ENCODE data around the gene COL4A2.

Gene COL4A2

GRCh38 chr13:110413016-110413675 is 106.1 kb downstream of the COL4A2 start:
- FAIRE-seq = no peak
- no peak for DNase-seq (ENCODE audit: insufficient read length, low spot score)

- FAIRE-seq = no peak
Observed at GRCh38 chr13:110413676-110414040, 106.6 kb downstream of the COL4A2 start.

GRCh38 chr13:110414283-110414682 is 107.2 kb downstream of the COL4A2 start:
- DNase-seq (ENCODE audit: insufficient read length, low spot score) = no peak
- no peak for FAIRE-seq

More at GRCh38 chr13:110413676-110414040, 106.6 kb downstream of the COL4A2 start:
- DNase-seq (ENCODE audit: insufficient read length, low spot score) = no peak

DNA sequence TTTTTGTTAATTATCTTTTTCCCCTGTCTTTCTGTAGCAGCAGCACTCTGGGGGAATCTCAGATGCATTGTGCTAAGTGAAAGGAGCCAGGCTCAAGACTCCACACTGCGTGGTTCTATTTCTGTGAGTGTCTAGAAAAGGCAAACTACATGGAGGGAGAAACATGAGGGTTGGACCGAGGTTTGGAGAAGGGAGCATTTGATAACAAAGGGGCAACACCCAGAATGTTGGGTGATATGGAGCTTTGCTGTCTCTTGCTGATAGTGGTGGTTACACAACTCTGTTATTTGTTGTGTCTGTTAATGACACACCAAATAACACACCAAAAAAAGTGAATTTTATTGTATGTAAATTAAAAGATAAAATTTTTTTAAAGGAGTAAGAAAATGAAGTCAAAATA is 107.8 kb downstream of the COL4A2 start:
- FAIRE-seq (no peak), DNase-seq (ENCODE audit: insufficient read length, low spot score) (no peak)

- FAIRE-seq (no peak), DNase-seq (ENCODE audit: insufficient read length, low spot score) (no peak)
Observed at GRCh38 chr13:110415669-110416068, 108.6 kb downstream of the COL4A2 start.

- DNase-seq (ENCODE audit: insufficient read length, low spot score) = no peak
- FAIRE-seq = no peak
Observed at GRCh38 chr13:110416131-110417025, 109.3 kb downstream of the COL4A2 start.

DNA sequence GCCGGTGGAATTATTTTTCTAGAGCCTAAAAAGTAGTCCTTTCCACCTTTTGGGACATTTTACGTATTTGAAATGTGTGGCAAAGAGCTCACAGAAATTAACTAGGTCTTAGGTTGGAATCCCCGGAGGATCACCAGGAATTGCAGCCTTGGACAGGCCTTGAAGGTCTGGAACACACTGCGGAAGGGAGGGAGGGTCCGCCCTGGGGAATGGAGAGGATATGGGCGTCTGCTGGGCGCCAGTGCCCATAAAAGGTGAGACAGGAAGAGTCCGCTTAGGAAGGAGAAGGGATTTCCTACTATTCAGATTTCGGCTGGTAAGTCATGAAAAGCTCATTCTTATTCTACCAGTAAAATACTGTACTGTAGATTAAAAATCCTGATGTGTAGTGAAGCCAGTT is 111.9 kb downstream of the COL4A2 start:
- no peak for FAIRE-seq
- no peak for DNase-seq (ENCODE audit: insufficient read length, low spot score)

GRCh38 chr13:110419381-110419791 is 112.3 kb downstream of the COL4A2 start:
- FAIRE-seq (no peak), DNase-seq (ENCODE audit: insufficient read length, low spot score) (no peak)

GRCh38 chr13:110419946-110420345 is 112.9 kb downstream of the COL4A2 start:
- no peak for FAIRE-seq
- DNase-seq (ENCODE audit: insufficient read length, low spot score) = no peak

DNA sequence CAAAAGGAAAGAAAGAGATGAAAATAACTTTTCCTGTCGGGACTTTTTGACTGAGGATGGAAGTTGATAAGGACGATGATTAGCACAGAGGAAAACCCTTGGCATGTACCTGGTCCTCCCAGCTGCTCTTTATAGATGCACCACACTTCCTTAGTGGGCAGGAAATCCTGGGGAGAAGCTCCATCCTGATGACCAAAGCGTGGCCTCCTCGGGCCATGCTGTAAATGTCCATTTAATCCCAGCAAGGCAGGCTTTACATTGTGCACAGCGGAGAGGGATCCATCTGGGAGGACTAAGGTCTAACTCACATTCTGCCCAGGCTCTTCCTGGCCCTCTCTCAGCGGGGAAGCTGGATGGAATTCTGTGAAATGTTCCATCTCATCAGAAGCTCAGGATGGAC is 113.5 kb downstream of the COL4A2 start:
- FAIRE-seq (no peak), DNase-seq (ENCODE audit: insufficient read length, low spot score) (no peak)

DNA sequence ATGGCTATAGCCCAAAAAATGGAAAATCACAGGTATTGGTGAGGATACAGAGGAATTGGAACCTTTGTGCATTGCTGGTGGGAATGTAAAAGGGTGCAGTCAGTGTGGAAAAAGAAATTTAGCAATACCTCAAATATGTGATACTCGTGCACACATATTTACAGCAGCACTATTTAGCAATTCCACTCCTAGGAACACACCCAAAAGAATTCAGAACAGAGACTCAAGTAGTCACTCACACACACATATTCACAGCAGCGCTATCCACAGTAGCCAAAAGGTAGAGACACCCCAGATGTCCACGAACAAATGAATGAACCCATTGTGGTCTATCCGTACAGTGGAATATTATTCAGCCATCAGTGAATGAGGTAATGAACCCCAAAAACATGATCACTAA is 114.0 kb downstream of the COL4A2 start:
- DNase-seq (ENCODE audit: insufficient read length, low spot score) (no peak), FAIRE-seq (no peak)

- DNase-seq (ENCODE audit: insufficient read length, low spot score) = no peak
- no peak for FAIRE-seq
Observed at GRCh38 chr13:110421696-110422385, 114.8 kb downstream of the COL4A2 start.

DNA sequence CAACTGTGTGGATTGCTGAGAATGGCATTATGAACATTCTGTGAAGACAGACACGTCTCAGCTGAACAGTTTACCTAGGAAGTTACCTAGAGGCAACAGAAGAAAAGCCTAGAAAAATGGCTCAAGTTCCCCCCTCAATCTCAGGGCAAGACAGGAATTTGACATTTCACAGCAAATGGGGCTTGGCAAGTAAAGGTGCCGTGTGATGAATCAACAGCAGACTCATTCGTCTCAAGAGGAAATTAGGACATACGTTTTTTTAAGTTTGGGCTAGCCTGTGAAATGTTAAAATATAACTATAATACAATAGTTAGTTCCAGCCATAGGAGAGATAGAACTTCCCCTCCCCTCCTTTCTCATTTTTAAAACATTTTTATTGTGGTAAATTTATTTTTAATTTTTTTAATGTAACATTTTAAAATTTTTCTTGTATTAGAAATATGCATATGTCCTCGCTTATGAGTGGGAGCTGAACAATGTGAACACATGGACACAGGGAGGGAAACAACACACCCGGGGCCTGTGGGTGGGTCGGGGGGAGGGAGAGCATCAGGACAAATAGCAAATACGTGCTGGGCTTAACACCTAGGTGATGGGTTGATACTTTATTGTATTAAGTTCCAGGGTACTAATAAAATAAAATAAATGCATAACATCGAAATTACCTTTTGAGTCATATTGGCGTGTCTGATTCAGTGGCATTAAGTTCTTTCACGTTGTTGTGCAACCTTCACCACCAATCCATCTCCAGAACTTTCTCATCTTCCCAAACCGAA is 116.0 kb downstream of the COL4A2 start:
- FAIRE-seq (no peak), DNase-seq (ENCODE audit: insufficient read length, low spot score) (no peak)

GRCh38 chr13:110423689-110424302 is 116.7 kb downstream of the COL4A2 start:
- FAIRE-seq (no peak), DNase-seq (ENCODE audit: insufficient read length, low spot score) (no peak)

DNA sequence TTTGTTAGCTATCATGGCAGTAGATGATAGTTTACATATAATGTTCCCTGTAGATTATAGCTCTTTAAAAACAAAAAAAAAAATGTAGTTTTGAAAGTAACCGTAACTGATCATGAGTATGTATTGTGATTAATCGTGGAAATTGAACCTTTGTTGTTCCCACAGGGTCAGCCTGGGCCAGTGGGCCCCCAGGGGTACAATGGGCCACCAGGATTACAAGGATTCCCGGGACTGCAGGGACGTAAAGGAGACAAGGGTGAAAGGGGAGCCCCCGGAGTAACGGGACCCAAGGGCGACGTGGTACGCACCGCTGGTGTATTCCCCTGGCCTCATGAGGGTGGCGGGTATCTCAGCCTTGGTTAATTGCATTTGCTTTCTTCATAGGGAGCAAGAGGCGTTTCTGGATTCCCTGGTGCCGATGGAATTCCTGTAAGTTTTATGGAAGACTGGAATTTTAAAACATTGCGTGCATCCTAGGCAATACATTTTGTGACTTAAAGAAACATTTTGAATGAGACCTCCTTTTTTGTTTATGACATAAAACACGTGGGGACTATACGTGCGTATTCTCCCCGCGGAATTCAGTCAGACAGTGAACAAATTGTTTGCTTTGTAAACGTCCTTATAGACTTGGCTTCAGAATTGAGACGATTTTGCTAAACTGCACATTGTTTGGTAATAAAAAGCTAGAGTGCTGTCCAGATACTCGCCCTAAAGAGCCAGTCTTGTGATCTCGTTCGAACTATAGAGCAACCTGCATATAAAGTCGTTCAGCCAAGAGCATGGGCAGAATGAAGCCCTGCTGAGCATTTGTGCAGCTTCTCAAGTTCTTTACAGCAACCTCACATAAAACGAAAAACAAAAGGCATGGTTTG is 117.7 kb downstream of the COL4A2 start:
- no peak for FAIRE-seq

DNA sequence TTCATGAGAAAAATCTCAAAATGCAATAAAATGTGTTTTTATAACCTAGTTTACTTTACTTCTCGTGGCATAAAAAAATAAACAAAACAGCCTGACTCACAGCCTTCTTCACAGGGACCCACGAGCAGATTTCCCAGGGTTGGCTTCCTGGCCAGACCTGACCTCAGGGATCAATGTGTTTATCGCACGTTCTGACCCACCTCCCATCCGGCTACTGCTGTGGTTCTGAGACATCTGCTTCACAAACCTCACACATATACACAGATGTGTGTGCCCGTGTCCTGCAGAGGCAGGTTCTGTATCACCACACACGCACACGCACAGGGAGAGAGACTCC is 118.3 kb downstream of the COL4A2 start:
- DNase-seq (ENCODE audit: insufficient read length, low spot score) = no peak
- no peak for FAIRE-seq

More for the DNA sequence above, 117.7 kb downstream of the COL4A2 start:
- DNase-seq (ENCODE audit: insufficient read length, low spot score) = no peak

GRCh38 chr13:110426735-110427134 is 119.7 kb downstream of the COL4A2 start:
- no peak for DNase-seq (ENCODE audit: insufficient read length, low spot score)

DNA sequence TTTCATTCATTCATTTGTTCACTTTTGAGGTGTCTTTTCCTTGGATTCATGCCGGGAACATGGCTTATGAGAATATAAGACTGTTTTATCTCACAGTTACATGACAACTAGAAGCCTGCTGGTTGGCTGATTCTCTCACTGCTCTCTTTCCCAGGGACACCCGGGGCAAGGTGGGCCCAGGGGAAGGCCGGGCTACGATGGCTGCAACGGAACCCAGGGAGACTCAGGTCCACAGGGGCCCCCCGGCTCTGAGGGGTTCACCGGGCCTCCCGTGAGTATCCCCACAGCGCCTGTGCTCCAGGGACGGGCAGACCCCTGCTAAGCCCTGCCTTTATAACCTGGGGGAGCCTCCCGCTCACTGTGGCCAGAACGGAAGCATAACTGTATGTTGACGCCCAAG is 121.2 kb downstream of the COL4A2 start:
- FAIRE-seq (no peak), DNase-seq (ENCODE audit: insufficient read length, low spot score) (no peak)

More at GRCh38 chr13:110426735-110427134, 119.7 kb downstream of the COL4A2 start:
- FAIRE-seq = no peak
